ENCODE measurements around the gene PROM2. TPM values are rescaled to one million over a fixed set of nuclear protein-coding genes. Genes with fewer than 3 reads are reported as not detected.

The PROM2 gene, protein sequence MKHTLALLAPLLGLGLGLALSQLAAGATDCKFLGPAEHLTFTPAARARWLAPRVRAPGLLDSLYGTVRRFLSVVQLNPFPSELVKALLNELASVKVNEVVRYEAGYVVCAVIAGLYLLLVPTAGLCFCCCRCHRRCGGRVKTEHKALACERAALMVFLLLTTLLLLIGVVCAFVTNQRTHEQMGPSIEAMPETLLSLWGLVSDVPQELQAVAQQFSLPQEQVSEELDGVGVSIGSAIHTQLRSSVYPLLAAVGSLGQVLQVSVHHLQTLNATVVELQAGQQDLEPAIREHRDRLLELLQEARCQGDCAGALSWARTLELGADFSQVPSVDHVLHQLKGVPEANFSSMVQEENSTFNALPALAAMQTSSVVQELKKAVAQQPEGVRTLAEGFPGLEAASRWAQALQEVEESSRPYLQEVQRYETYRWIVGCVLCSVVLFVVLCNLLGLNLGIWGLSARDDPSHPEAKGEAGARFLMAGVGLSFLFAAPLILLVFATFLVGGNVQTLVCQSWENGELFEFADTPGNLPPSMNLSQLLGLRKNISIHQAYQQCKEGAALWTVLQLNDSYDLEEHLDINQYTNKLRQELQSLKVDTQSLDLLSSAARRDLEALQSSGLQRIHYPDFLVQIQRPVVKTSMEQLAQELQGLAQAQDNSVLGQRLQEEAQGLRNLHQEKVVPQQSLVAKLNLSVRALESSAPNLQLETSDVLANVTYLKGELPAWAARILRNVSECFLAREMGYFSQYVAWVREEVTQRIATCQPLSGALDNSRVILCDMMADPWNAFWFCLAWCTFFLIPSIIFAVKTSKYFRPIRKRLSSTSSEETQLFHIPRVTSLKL
- total RNA-seq (under 1 TPM; 0.60 to 0.73 TPM), total RNA-seq (0 to 1.4 (median 0.26) reads per million in 172 experiments)
- polyA plus RNA-seq (2013, experiment 1 of 2): 0.48 TPM
- polyA plus RNA-seq (2013, experiment 2 of 2): 0.33 TPM

GRCh38 chr2:95274291-95275150, at the start of gene PROM2:
PROM2 (plus strand) TSS chr2:95274449; CDS start chr2:95274586, 137 bp downstream.
- H3K9me3 Mint-ChIP-seq: no peaks in the 10 kb centered on the region
- no peaks in the 10 kb centered on the region for H3K4me1 Mint-ChIP-seq (ENCODE audit: low read depth)
- ATAC-seq (ENCODE audit: poor library complexity): no peak
- no peak within 1 kb of the TSS for H3K4me3 Mint-ChIP-seq
- ChIA-PET CTCF (no interaction called here), POLR2A (interaction anchor here (0.5 kb wide), 1 partner anchor 24 kb away, joined by 3 read pairs; no protein-coding TSS in a partner anchor)
- DNase-seq: peak in 1 of 14 experiments; percentile 27
- no peak within 1 kb of the TSS for H3K27ac Mint-ChIP-seq
- no peaks in the 10 kb centered on the region for H3K27me3 Mint-ChIP-seq
- no peaks in the 10 kb centered on the region for H3K36me3 Mint-ChIP-seq (ENCODE audit: low read depth)
- no peak within 1 kb of the TSS for H3K27ac ChIP-seq (ENCODE audit: low read depth in 1 of 2, low read length in 2 of 2)
- TF ChIP-seq, protein P1, sequence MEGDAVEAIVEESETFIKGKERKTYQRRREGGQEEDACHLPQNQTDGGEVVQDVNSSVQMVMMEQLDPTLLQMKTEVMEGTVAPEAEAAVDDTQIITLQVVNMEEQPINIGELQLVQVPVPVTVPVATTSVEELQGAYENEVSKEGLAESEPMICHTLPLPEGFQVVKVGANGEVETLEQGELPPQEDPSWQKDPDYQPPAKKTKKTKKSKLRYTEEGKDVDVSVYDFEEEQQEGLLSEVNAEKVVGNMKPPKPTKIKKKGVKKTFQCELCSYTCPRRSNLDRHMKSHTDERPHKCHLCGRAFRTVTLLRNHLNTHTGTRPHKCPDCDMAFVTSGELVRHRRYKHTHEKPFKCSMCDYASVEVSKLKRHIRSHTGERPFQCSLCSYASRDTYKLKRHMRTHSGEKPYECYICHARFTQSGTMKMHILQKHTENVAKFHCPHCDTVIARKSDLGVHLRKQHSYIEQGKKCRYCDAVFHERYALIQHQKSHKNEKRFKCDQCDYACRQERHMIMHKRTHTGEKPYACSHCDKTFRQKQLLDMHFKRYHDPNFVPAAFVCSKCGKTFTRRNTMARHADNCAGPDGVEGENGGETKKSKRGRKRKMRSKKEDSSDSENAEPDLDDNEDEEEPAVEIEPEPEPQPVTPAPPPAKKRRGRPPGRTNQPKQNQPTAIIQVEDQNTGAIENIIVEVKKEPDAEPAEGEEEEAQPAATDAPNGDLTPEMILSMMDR (IDR thresholded peaks at IDR 0.05): no peak
- intact Hi-C loops (cut with DNase I, micrococcal nuclease): no loop called here
- no peaks in the 10 kb centered on the region for H3K27me3 ChIP-seq (ENCODE audit: control insufficient read depth in 1 of 2, insufficient read depth in 2 of 2, low read length in 2 of 2)
- no peaks in the 10 kb centered on the region for H3K4me1 ChIP-seq (ENCODE audit: insufficient read depth, low read length)
- H3K4me3 ChIP-seq (ENCODE audit: low read length): no peak within 1 kb of the TSS
- H3K36me3 ChIP-seq (ENCODE audit: insufficient read depth, low read length): no peaks in the 10 kb centered on the region
- peaks cover 0 to 4% of the 10 kb centered on the region in 2 experiments for H3K9me3 ChIP-seq (ENCODE audit: control insufficient read depth in 1 of 2, insufficient read depth in 1 of 2, low read length in 2 of 2)

DNA sequence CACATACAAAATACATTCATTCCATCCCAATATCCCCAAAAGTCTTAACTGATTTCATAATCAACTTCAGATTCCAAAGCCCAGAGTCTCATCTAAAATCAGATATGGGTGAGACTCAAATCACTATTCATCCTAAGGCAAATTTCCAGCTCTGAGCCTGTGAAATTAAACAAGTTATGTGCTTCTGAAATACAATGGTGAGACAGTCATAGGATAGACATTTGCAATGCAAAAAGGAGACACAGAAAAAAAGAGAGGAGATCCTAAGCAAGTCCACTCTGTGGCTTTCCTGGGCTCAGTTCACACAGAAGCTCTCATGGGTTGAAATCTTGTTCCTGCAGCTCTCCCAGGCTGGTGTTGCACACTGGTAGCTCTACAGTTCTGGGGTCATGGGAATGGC, 48.6 kb upstream of the PROM2 start:
- Mint-ChIP-seq H3K27me3 (no peaks in the 10 kb centered on the region), H3K9me3 (peaks cover 21% of the 10 kb centered on the region), H3K4me3 (no peak overlapping the region), H3K27ac (no peak overlapping the region), H3K4me1 (ENCODE audit: low read depth) (no peaks in the 10 kb centered on the region), H3K36me3 (ENCODE audit: low read depth) (peaks cover 76% of the 10 kb centered on the region)
- TF ChIP-seq, protein P1 (IDR thresholded peaks at IDR 0.05): no peak
- no peaks in the 10 kb centered on the region for H3K27me3 ChIP-seq (ENCODE audit: control insufficient read depth in 1 of 2, insufficient read depth in 2 of 2, low read length in 2 of 2)
- ChIA-PET CTCF (no interaction called here), POLR2A (no interaction called here)
- DNase-seq (no peak), ATAC-seq (ENCODE audit: poor library complexity) (no peak)
- intact Hi-C loops (cut with DNase I, micrococcal nuclease): no loop called here
- no peak overlapping the region for H3K27ac ChIP-seq (ENCODE audit: low read depth in 1 of 2, low read length in 2 of 2)
- H3K9me3 ChIP-seq (ENCODE audit: control insufficient read depth in 1 of 2, insufficient read depth in 1 of 2, low read length in 2 of 2): peaks cover 28 to 70% of the 10 kb centered on the region in 2 experiments
- H3K4me1 ChIP-seq (ENCODE audit: insufficient read depth, low read length): no peaks in the 10 kb centered on the region
- H3K36me3 ChIP-seq (ENCODE audit: insufficient read depth, low read length): no peaks in the 10 kb centered on the region
- no peak overlapping the region for H3K4me3 ChIP-seq (ENCODE audit: low read length)

GRCh38 chr2:95231723-95232122, 42.5 kb upstream of the PROM2 start:
- TF ChIP-seq, protein P1 (IDR thresholded peaks at IDR 0.05): peak; percentile 19
- Mint-ChIP-seq H3K36me3 (ENCODE audit: low read depth) (peaks cover 43% of the 10 kb centered on the region), H3K4me3 (no peak overlapping the region), H3K27ac (no peak overlapping the region), H3K9me3 (peaks cover 6% of the 10 kb centered on the region), H3K27me3 (no peaks in the 10 kb centered on the region), H3K4me1 (ENCODE audit: low read depth) (no peaks in the 10 kb centered on the region)
- no peak overlapping the region for H3K27ac ChIP-seq (ENCODE audit: low read depth in 1 of 2, low read length in 2 of 2)
- no peaks in the 10 kb centered on the region for H3K36me3 ChIP-seq (ENCODE audit: insufficient read depth, low read length)
- no peaks in the 10 kb centered on the region for H3K27me3 ChIP-seq (ENCODE audit: control insufficient read depth in 1 of 2, insufficient read depth in 2 of 2, low read length in 2 of 2)
- POLR2A ChIA-PET: no interaction called here
- H3K4me1 ChIP-seq (ENCODE audit: insufficient read depth, low read length): no peaks in the 10 kb centered on the region
- no peak overlapping the region for H3K4me3 ChIP-seq (ENCODE audit: low read length)
- ATAC-seq (ENCODE audit: poor library complexity): no peak
- CTCF ChIA-PET: interaction anchor here (1.2 kb wide), 1 partner anchor 94 kb away, joined by 3 read pairs; no protein-coding TSS in a partner anchor
- intact Hi-C loops (cut with DNase I, micrococcal nuclease): no loop called here
- peak in 3 of 14 experiments; percentile 3 to 22 (median 8) for DNase-seq
- peaks cover 19 to 45% of the 10 kb centered on the region in 2 experiments for H3K9me3 ChIP-seq (ENCODE audit: control insufficient read depth in 1 of 2, insufficient read depth in 1 of 2, low read length in 2 of 2)
